H1 (cell line): ENCODE measurements around the gene FOSL1. TPM values are rescaled to one million over a fixed set of nuclear protein-coding genes. Genes with fewer than 3 reads are reported as not detected.

Experiments
- CTCF ChIA-PET: fragments of 300-600 bp; sonication (Branson Sonifier 250); formaldehyde crosslinking; loops from one replicate; lab custom pipeline; 2021; ENCODE audit not compliant: partially characterized antibody; lab: Charles Lee
- POLR2A ChIA-PET: fragments of 300-600 bp; sonication (Branson Sonifier 250); formaldehyde crosslinking; loops from one replicate; lab custom pipeline; 2021; ENCODE audit warnings: inconsistent platforms; ENCODE audit not compliant: partially characterized antibody; lab: Charles Lee
- DNase-seq, 2 experiments: peaks; one replicate each; pipeline versions ENCODE4 v3.0.0 to v3.0.0-alpha.2; 2010 to 2022; ENCODE audit warnings: low spot score in 2 of 2, low read depth in 1 of 2, mixed read lengths in 1 of 2
- FAIRE-seq: peaks from 2 replicates; lab custom pipeline; 2011; peaks lifted over from hg19 to GRCh38; lab: Jason Lieb, UNC
- H2AFZ ChIP-seq: 2 replicates; pipeline ENCODE4 v1.8.1; 2012; ENCODE audit warnings: low read length, inconsistent platforms
- H2AK5ac ChIP-seq: 2 replicates; pipeline ENCODE4 v1.6.1; 2013; ENCODE audit warnings: low read depth, low read length
- H2BK120ac ChIP-seq: replicated peaks from 2 replicates; pipeline ENCODE3; 2013; ENCODE audit warnings: low read depth, low read length, inconsistent platforms
- H2BK12ac ChIP-seq: 2 replicates; pipeline ENCODE4 v1.6.1; 2013; ENCODE audit warnings: low read depth, low read length
- H2BK15ac ChIP-seq: 2 replicates; pipeline ENCODE4 v1.6.1; 2013; ENCODE audit warnings: low read length
- H2BK20ac ChIP-seq: 2 replicates; pipeline ENCODE4 v1.6.1; 2013; ENCODE audit warnings: low read length
- H2BK5ac ChIP-seq: 2 replicates; pipeline ENCODE4 v1.6.1; 2013; ENCODE audit warnings: low read depth, low read length
- H3K14ac ChIP-seq: 2 replicates; pipeline ENCODE4 v1.6.1; 2013; ENCODE audit warnings: inconsistent platforms; ENCODE audit not compliant: insufficient read length
- H3K18ac ChIP-seq: 2 replicates; pipeline ENCODE4 v1.6.1; 2013; ENCODE audit warnings: low read length; ENCODE audit errors: extremely low read depth
- H3K23ac ChIP-seq: 2 replicates; pipeline ENCODE4 v1.6.1; 2013; ENCODE audit warnings: inconsistent platforms; ENCODE audit not compliant: insufficient read length
- H3K23me2 ChIP-seq: 2 replicates; pipeline ENCODE4 v1.6.1; 2013; ENCODE audit warnings: low read depth, low read length
- H3K27ac ChIP-seq: 2 replicates; pipeline ENCODE4 v1.6.1; 2011; ENCODE audit warnings: low read depth, low read length, inconsistent platforms
- H3K27me3 ChIP-seq, 4 experiments: replicated peaks in 1 of 4; 1 replicate in 1 of 4; 2 replicates in 3 of 4; pipeline versions ENCODE4 v1.6.1 to v1.8.1; 2011 to 2013; ENCODE audit warnings: low read length in 3 of 4, mild to moderate bottlenecking in 3 of 4, inconsistent platforms in 2 of 4, mixed read lengths in 2 of 4, moderate library complexity in 1 of 4; ENCODE audit not compliant: control insufficient read depth in 3 of 4, insufficient read depth in 3 of 4; ENCODE audit errors: extremely low read depth in 1 of 4
- H3K36me3 ChIP-seq, 4 experiments: 2 replicates each; pipeline versions ENCODE4 v1.6.1 to v1.8.1; 2011 to 2013; ENCODE audit warnings: mild to moderate bottlenecking in 4 of 4, low read length in 3 of 4, moderate library complexity in 2 of 4, control low read depth in 1 of 4, inconsistent platforms in 1 of 4; ENCODE audit not compliant: insufficient read depth in 4 of 4, control insufficient read depth in 2 of 4
- H3K4ac ChIP-seq: replicated peaks from 2 replicates; pipeline ENCODE3; 2013; ENCODE audit warnings: low read length, low read depth, mixed read lengths, inconsistent platforms; ENCODE audit not compliant: insufficient read length
- H3K4me1 ChIP-seq, 4 experiments: replicated peaks in 1 of 4; 1 replicate in 1 of 4; 2 replicates in 3 of 4; pipeline versions ENCODE4 v1.6.1 to v1.8.1; 2011 to 2013; ENCODE audit warnings: low read length in 3 of 4, inconsistent platforms in 2 of 4, mixed read lengths in 1 of 4; ENCODE audit not compliant: insufficient read depth in 4 of 4, control insufficient read depth in 3 of 4
- H3K4me2 ChIP-seq, 2 experiments: 2 replicates each; pipeline versions ENCODE4 v1.6.1 to v1.8.1; 2011 to 2013; ENCODE audit warnings: low read depth in 2 of 2, low read length in 2 of 2, control low read depth in 1 of 2, inconsistent platforms in 1 of 2, mild to moderate bottlenecking in 1 of 2; ENCODE audit not compliant: insufficient read depth in 1 of 2
- H3K4me3 ChIP-seq, 4 experiments: fragments of 200-600, 300-600 bp in 1 of 4; sonication (generic), shearing (Covaris generic), sonication (Bioruptor Twin) in 1 of 4; 2 replicates each; pipeline versions ENCODE4 v1.5.1 to v1.8.1; 2011 to 2016; ENCODE audit warnings: low read length in 4 of 4, low read depth in 3 of 4, control low read depth in 2 of 4, inconsistent platforms in 2 of 4, mild to moderate bottlenecking in 2 of 4, mixed read lengths in 1 of 4, moderate library complexity in 1 of 4; ENCODE audit not compliant: insufficient read depth in 2 of 4; ENCODE audit errors: extremely low read depth in 1 of 4
- H3K56ac ChIP-seq: replicated peaks from 2 replicates; pipeline ENCODE3; 2013; ENCODE audit warnings: low read depth, mild to moderate bottlenecking, mixed read lengths, low read length, inconsistent platforms; ENCODE audit not compliant: insufficient read length
- H3K79me1 ChIP-seq: 2 replicates; pipeline ENCODE4 v1.6.1; 2013; ENCODE audit warnings: low read depth, low read length, control low read depth
- H3K79me2 ChIP-seq, 2 experiments: 2 replicates each; pipeline versions ENCODE4 v1.6.1 to v1.8.1; 2012 to 2013; ENCODE audit warnings: low read length in 2 of 2, mild to moderate bottlenecking in 2 of 2, inconsistent platforms in 1 of 2; ENCODE audit not compliant: insufficient read depth in 2 of 2, control insufficient read depth in 1 of 2
- H3K9ac ChIP-seq, 4 experiments: replicated peaks in 1 of 4; 1 replicate in 1 of 4; 2 replicates in 3 of 4; pipeline versions ENCODE4 v1.6.1 to v1.8.1; 2011 to 2013; ENCODE audit warnings: low read depth in 3 of 4, low read length in 3 of 4, control low read depth in 2 of 4, mild to moderate bottlenecking in 2 of 4, moderate library complexity in 2 of 4, inconsistent platforms in 1 of 4; ENCODE audit errors: extremely low read depth in 1 of 4
- H3K9me3 ChIP-seq, 2 experiments: 2 replicates each; pipeline versions ENCODE4 v1.6.1 to v1.8.1; 2012 to 2013; ENCODE audit warnings: mild to moderate bottlenecking in 2 of 2, moderate library complexity in 2 of 2, control low read depth in 1 of 2, inconsistent platforms in 1 of 2, low read depth in 1 of 2, low read length in 1 of 2, mixed read lengths in 1 of 2; ENCODE audit not compliant: insufficient read depth in 2 of 2
- H4K20me1 ChIP-seq, 2 experiments: replicated peaks in 1 of 2; 2 replicates each; pipeline versions ENCODE3 to v1.8.1; 2011 to 2013; ENCODE audit warnings: inconsistent platforms in 2 of 2, low read length in 2 of 2, mild to moderate bottlenecking in 1 of 2; ENCODE audit not compliant: insufficient read depth in 2 of 2, control insufficient read depth in 1 of 2
- H4K5ac ChIP-seq: 2 replicates; pipeline ENCODE4 v1.6.1; 2013; ENCODE audit warnings: low read length, low read depth, mixed read lengths, inconsistent platforms; ENCODE audit not compliant: insufficient read length
- H4K8ac ChIP-seq: 2 replicates; pipeline ENCODE4 v1.8.0; 2013; ENCODE audit warnings: mild to moderate bottlenecking, moderate library complexity, low read length, inconsistent platforms; ENCODE audit not compliant: insufficient read depth; ENCODE audit errors: extremely low read depth
- H4K91ac ChIP-seq: replicated peaks from 2 replicates; pipeline ENCODE3; 2013; ENCODE audit warnings: low read length, mixed read lengths, inconsistent platforms; ENCODE audit not compliant: insufficient read length
- ASH2L ChIP-seq: fragments of 200-600, 300-600 bp; sonication (generic); IDR thresholded peaks from one replicate; pipeline ENCODE4 v1.7.1; 2017; ENCODE audit warnings: low read length
- CHD2 ChIP-seq: IDR thresholded peaks from 2 replicates; pipeline ENCODE4 v1.6.1; 2012; ENCODE audit warnings: low read length, improper control_type of control experiment
- EZH2 ChIP-seq: fragments of 200-600 bp; sonication (generic); IDR thresholded peaks from 2 replicates; pipeline ENCODE4 v1.7.1; 2012; ENCODE audit warnings: low read depth, mild to moderate bottlenecking, moderate library complexity, low read length, inconsistent platforms; ENCODE audit not compliant: severe bottlenecking
- GABPA ChIP-seq: IDR thresholded peaks from 2 replicates; pipeline ENCODE4 v1.6.1; 2011; ENCODE audit warnings: mild to moderate bottlenecking, low read length, moderate library complexity, borderline replicate concordance; ENCODE audit not compliant: insufficient read depth
- GTF2F1 ChIP-seq: IDR thresholded peaks from 2 replicates; pipeline ENCODE4 v1.6.1; 2012; ENCODE audit warnings: low read depth, low read length, improper control_type of control experiment, borderline replicate concordance
- KDM4A ChIP-seq: IDR thresholded peaks from one replicate; pipeline ENCODE4 v1.7.1; 2012; ENCODE audit warnings: low read depth, mild to moderate bottlenecking, moderate library complexity, low read length, inconsistent platforms; ENCODE audit not compliant: severe bottlenecking
- RBBP5 ChIP-seq: IDR thresholded peaks from 2 replicates; pipeline ENCODE4 v1.7.1; 2012; ENCODE audit warnings: low read depth, mild to moderate bottlenecking, inconsistent platforms, low read length, moderate library complexity, borderline replicate concordance
- SIN3A ChIP-seq, 2 experiments: IDR thresholded peaks in 1 of 2; conservative IDR thresholded peaks in 1 of 2; 2 replicates each; pipeline ENCODE4 v1.6.1; 2011 to 2012; ENCODE audit warnings: low read length in 2 of 2, improper control_type of control experiment in 1 of 2, low read depth in 1 of 2, mild to moderate bottlenecking in 1 of 2
- SP2 ChIP-seq: IDR thresholded peaks from 2 replicates; pipeline ENCODE4 v1.6.1; 2012; ENCODE audit warnings: mild to moderate bottlenecking, low read length, inconsistent platforms
- SRF ChIP-seq: IDR thresholded peaks from 2 replicates; pipeline ENCODE4 v1.6.1; 2011; ENCODE audit warnings: mild to moderate bottlenecking, low read depth, low read length, moderate library complexity
- TEAD4 ChIP-seq: IDR thresholded peaks from 2 replicates; pipeline ENCODE4 v1.6.1; 2012; ENCODE audit warnings: low read depth, low read length, inconsistent platforms, mixed read lengths
- YY1 ChIP-seq: IDR thresholded peaks from 2 replicates; pipeline ENCODE4 v1.6.1; 2011; ENCODE audit warnings: low read depth, mild to moderate bottlenecking, low read length
- WGBS, 2 experiments: shearing (Covaris generic) in 1 of 2; methylation state at CpG; one replicate each; pipeline versions ENCODE4 v1.1.6 to v1.1.7; 2013 to 2015; ENCODE audit warnings: low lambda C conversion rate in 2 of 2, mixed read lengths in 2 of 2, inconsistent platforms in 1 of 2, low coverage in 1 of 2, missing lambda C conversion rate in 1 of 2; ENCODE audit not compliant: insufficient replicate concordance in 2 of 2, insufficient coverage in 1 of 2, insufficient read length in 1 of 2; ENCODE audit errors: extremely low coverage in 1 of 2, missing lambda C conversion rate in 1 of 2; 5-methylcytosine and 5-hydroxymethylcytosine counted together
- polyA plus RNA-seq, 7 experiments: library from polyadenylated mRNA; depleted of rRNA in 3 of 7; stranded (reverse) in 5 of 7; unstranded in 2 of 7; fragments of >200 nt in 5 of 7; fragments of 200-250 nt in 2 of 7; gene quantifications; 1 replicate in 5 of 7; 2 replicates in 1 of 7; 4 replicates in 1 of 7; pipeline versions ENCODE4 v1.2.1 to v1.2.3, GENCODE V29; 2011 to 2013; ENCODE audit warnings: missing spikeins in 2 of 7, mixed read lengths in 2 of 7
- total RNA-seq: library from RNA; stranded (reverse); fragmentation: NEBNext Ultra II Directional; extraction: Animal tissue kit (Norgen Biotek cat#: 25700); gene quantifications from 2 replicates; pipeline ENCODE4 v1.2.1, GENCODE V29; 2021
- TF ChIP-seq, protein P1 (sequence below): IDR thresholded peaks from 2 replicates; pipeline ENCODE4 v1.6.1; 2011; ENCODE audit warnings: low read length, improper control_type of control experiment

The FOSL1 gene
- total and polyA plus RNA-seq, 2 of the 8 experiments (the other 6 are each of a cell fraction or from before 2014, with no cell fraction given), result 6.3 to 7.2 TPM

DNA sequence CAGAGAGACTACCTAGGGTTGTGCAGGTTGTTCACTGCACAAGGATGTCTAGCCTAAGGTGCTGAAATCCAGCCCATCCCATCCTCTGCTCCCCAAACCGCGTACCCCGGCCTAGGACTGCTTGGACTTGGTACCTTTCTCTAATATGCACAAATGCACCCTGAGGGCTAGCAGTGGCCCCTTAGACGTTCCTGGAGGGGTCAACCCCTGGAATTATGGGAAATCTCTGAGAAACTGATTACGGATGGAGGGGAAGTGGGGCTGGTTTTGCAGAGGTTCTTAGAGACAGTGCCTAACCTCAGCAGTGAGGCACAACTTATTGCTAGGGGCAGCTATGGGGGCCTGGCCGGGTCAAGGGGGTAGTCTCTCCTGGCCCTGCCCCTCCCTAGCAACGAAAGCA is 16.2 kb upstream of the FOSL1 start:
- Histone ChIP-seq H2BK20ac (no peak overlapping the region), H3K4me1 (peaks cover 2 to 22% (median 14%) of the 10 kb centered on the region in 4 experiments; a peak in 5 of 7 replicates), H3K9ac (no peak overlapping the region), H2BK120ac (no peak overlapping the region), H2BK5ac (no peak overlapping the region), H3K79me2 (peaks cover 0 to 7% of the 10 kb centered on the region in 2 experiments; a peak in 2 of 4 replicates), H2AFZ (no peak overlapping the region), H4K5ac (no peak overlapping the region), H4K8ac (no peak overlapping the region), H3K4me3 (no peak overlapping the region), H3K27ac (no peak overlapping the region), H3K23me2 (peaks cover 13% of the 10 kb centered on the region; the same call in 1 of the 2 replicates), H2BK12ac (no peak overlapping the region), H3K79me1 (peaks cover 7% of the 10 kb centered on the region; the same call in 1 of the 2 replicates), H4K20me1 (peaks cover 0 to 7% of the 10 kb centered on the region in 2 experiments), H3K23ac (no peak overlapping the region), H2BK15ac (no peak overlapping the region), H3K14ac (no peak overlapping the region), H2AK5ac (no peak overlapping the region), H3K9me3 (no peaks in the 10 kb centered on the region), H3K4me2 (no peak overlapping the region), H3K18ac (no peak overlapping the region), H4K91ac (no peak overlapping the region), H3K4ac (no peak overlapping the region), H3K36me3 (no peaks in the 10 kb centered on the region), H3K56ac (no peak overlapping the region)
- ChIA-PET CTCF (interaction anchor here (1.2 to 11.7 kb wide), 5 partner anchors 10 to 56 kb away, joined by 5 to 212 read pairs (median 11); partner anchors contain the start of genes CCDC85B, FIBP and MUS81), POLR2A (interaction anchor here (0.6 to 4.9 kb wide), 7 partner anchors 23 to 93 kb away, joined by 3 to 36 read pairs (median 4); partner anchors contain the start of genes CCDC85B, FIBP and MUS81)
- DNase-seq, result no peak
- WGBS, 2 experiments, result 86% methylated on average over 7 of the region's 7 CpGs; no CpG with 5 or more reads in 1 of the 2 experiments
- FAIRE-seq, result no peak
- no peak for TF ChIP-seq SIN3A (conservative IDR thresholded peaks at IDR 0.05 in 1 of 2, IDR thresholded peaks at IDR 0.05 in 1 of 2; ENCODE audit: low read depth in 1 of 2, low read length in 2 of 2)
- no peak for TF ChIP-seq YY1
- TF ChIP-seq GTF2F1, result no peak
- no peak for TF ChIP-seq CHD2
- no peak for TF ChIP-seq ASH2L
- no peak for TF ChIP-seq EZH2
- TF ChIP-seq SRF, result no peak
- no peak for TF ChIP-seq RBBP5
- TF ChIP-seq KDM4A, result no peak
- TF ChIP-seq GABPA, result no peak
- TF ChIP-seq TEAD4, result no peak
- TF ChIP-seq SP2, result no peak
- TF ChIP-seq, protein P1, sequence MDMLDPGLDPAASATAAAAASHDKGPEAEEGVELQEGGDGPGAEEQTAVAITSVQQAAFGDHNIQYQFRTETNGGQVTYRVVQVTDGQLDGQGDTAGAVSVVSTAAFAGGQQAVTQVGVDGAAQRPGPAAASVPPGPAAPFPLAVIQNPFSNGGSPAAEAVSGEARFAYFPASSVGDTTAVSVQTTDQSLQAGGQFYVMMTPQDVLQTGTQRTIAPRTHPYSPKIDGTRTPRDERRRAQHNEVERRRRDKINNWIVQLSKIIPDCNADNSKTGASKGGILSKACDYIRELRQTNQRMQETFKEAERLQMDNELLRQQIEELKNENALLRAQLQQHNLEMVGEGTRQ, result no peak
- TF ChIP-seq, all 59 proteins: peak for 0
- no peaks in the 10 kb centered on the region; a peak in 1 of 7 replicates for H3K27me3 ChIP-seq
